Kidney epithelial cell (primary cell): Measurements from ENCODE around the gene MUSTN1. TPM values are rescaled to one million over a fixed set of nuclear protein-coding genes. Genes with fewer than 3 reads are reported as not detected.

Source experiments
- DNase-seq: peaks from one replicate; pipeline ENCODE4 v3.0.0-alpha.2; 2010; ENCODE audit warnings: low read depth
- H3K27me3 ChIP-seq: 2 replicates; pipeline ENCODE4 v1.6.0; 2011; ENCODE audit warnings: low read length; ENCODE audit not compliant: control insufficient read depth, insufficient read depth
- H3K36me3 ChIP-seq: 2 replicates; pipeline ENCODE4 v1.5.1; 2011; ENCODE audit warnings: low read length; ENCODE audit not compliant: control insufficient read depth, insufficient read depth
- H3K4me3 ChIP-seq: 2 replicates; pipeline ENCODE4 v1.5.1; 2011; ENCODE audit warnings: low read depth, mild to moderate bottlenecking, control low read depth, low read length
- total RNA-seq: library from RNA; depleted of rRNA; stranded (reverse); fragments of >200 nt; gene quantifications from 2 replicates; pipeline ENCODE4 v1.2.3, GENCODE V29; 2015
- TF ChIP-seq, protein P1 (sequence below): IDR thresholded peaks from 2 replicates; pipeline ENCODE4 v1.5.1; 2011; ENCODE audit warnings: mild to moderate bottlenecking, moderate library complexity, low read length, control low read depth, inconsistent platforms; ENCODE audit not compliant: insufficient read depth, poor library complexity, severe bottlenecking

The MUSTN1 gene
- total RNA-seq, 1 donor from 2014 or later: not detected

DNA sequence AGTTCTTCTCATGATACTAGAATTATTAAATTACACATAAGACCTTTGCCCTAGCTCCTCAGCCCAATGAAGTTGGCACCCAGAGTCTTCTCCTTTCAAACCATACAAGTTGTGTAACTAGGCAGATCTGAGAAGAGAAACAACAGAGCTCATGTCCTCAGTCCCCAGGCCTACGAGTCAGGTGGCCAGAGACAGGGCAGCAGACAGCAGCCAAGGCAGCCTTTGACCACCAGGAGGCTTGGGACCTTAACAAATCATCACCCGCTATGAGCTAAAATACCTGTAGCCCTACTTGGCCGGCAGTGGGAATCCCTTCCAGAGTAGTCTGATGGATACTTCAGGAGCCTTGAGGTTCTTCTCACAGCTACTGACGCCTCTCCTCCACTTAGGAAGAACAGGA is 44.3 kb upstream of the MUSTN1 start:
- no peaks in the 10 kb centered on the region for H3K27me3 ChIP-seq
- H3K36me3 ChIP-seq: no peaks in the 10 kb centered on the region
- DNase-seq: no peak
- TF ChIP-seq, protein P1, sequence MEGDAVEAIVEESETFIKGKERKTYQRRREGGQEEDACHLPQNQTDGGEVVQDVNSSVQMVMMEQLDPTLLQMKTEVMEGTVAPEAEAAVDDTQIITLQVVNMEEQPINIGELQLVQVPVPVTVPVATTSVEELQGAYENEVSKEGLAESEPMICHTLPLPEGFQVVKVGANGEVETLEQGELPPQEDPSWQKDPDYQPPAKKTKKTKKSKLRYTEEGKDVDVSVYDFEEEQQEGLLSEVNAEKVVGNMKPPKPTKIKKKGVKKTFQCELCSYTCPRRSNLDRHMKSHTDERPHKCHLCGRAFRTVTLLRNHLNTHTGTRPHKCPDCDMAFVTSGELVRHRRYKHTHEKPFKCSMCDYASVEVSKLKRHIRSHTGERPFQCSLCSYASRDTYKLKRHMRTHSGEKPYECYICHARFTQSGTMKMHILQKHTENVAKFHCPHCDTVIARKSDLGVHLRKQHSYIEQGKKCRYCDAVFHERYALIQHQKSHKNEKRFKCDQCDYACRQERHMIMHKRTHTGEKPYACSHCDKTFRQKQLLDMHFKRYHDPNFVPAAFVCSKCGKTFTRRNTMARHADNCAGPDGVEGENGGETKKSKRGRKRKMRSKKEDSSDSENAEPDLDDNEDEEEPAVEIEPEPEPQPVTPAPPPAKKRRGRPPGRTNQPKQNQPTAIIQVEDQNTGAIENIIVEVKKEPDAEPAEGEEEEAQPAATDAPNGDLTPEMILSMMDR: no peak
- no peak overlapping the region for H3K4me3 ChIP-seq

DNA sequence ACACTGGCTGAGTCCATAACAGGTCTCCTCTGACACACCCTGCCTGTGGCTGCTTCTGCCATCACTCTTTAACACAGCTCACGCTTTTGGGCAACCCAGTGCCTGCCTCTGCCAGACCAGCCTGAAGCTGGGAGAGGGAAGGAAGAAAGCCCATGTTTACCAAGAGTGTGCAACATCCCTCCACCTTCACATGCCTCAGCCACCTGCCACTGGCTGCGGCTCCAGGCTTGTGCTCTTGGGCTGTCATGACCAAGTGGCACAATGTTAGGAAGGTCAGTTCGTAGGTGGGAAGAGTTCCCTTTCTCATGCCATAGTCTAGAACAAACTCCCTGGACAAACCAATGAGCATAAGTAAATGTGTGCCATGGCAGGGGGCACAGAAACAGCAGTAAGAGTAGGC is 42.3 kb upstream of the MUSTN1 start:
- H3K36me3 ChIP-seq: no peaks in the 10 kb centered on the region
- TF ChIP-seq, protein P1: no peak
- DNase-seq: no peak
- no peak overlapping the region for H3K4me3 ChIP-seq
- H3K27me3 ChIP-seq: no peaks in the 10 kb centered on the region

DNA sequence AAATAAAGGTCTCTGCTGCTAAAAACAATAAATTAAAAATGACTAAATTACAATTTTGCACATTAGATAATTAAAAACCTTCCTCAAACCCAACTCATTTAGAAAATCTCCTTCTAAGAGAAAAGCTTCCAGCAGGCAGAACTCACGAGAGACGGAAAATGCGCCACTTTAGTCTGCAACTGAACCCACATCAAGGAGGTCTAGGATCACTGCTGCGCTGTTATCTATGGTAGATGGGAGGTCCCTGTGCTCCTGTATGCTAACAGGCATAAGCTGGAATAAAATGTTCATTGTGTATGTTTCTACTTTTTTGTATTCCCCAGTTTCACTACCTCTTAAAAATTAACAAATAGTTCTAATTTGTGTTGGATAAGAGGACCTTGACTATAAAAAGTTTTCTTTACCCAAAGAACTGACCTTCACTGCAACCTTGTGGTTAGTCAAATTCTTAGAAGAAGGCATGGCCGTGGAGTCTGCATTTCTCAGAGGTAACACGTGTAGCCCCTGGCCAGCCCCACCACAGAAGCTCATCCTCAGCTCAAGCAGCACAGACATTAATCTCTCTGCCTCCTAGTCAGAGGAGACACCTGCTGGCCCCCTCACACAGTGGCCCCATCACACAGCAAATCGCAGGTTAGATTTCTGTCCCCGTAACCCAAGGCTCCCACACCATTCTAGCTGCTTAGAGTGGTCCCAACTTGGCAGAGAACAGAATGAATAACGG is 40.2 kb upstream of the MUSTN1 start:
- no peak for DNase-seq
- H3K36me3 ChIP-seq: no peaks in the 10 kb centered on the region
- TF ChIP-seq, protein P1: no peak
- H3K4me3 ChIP-seq: no peak overlapping the region
- no peaks in the 10 kb centered on the region for H3K27me3 ChIP-seq

DNA sequence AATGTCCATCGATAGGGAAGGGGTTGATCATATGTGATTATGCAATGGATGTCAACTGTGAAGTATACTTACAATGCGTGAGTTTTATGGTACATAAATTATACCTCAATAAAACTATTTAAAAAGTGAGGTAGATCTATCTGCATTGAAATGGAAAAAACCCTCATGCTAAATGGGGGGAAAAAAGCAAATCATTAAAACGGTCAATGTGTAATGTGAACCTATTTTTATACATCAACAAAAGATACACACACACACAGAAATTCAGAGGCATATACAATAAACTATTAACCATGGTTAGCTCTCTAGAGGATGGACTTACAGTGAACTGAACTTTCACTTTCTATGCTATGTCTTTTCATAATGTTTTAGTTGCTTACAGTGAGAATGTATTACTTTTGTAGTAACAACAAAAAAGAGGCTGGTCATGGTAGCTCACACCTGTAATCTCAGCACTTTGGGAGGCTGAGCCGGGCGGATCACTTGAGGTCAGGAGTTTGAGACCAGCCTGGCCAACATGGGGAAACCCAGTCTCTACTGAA is 39.4 kb upstream of the MUSTN1 start:
- Histone ChIP-seq H3K36me3 (no peaks in the 10 kb centered on the region), H3K4me3 (no peak overlapping the region), H3K27me3 (no peaks in the 10 kb centered on the region)
- no peak for DNase-seq
- TF ChIP-seq, protein P1: no peak

DNA sequence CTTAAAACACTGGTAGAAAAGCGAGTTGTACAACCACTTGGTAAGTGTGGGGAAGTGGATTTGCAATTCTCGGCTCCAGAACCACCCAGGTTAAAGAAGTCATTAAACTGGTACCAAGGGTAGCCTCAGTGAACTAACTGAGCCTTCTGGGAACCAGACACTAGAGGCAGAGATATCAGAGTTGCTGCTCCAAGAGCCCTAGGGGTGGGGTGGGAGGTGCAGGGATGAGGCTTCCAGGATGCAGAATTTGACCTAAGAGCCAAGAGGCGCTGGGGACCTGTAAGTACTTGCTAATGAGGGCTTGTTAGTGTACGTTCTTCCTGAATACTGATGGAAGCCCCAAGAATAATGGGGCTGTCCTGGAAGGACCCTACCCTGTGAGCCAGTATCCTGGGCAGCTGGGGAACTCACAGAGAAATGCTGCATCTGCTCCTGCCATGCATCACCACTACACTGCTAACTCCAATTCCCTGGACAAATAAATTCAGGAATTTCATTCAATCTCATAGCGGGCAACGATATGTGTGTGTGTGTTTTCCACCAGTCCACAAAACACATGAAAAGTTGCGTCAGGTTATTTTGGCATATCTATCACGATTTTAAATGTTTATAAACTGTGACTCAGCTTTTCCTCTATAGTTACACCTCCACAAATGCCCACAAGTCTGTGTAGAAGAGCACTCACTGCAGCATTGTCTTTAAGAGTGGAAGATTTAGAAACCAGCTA is 38.8 kb upstream of the MUSTN1 start:
- TF ChIP-seq, protein P1: no peak
- Histone ChIP-seq H3K4me3 (no peak overlapping the region), H3K36me3 (no peaks in the 10 kb centered on the region), H3K27me3 (no peaks in the 10 kb centered on the region)
- DNase-seq: no peak

DNA sequence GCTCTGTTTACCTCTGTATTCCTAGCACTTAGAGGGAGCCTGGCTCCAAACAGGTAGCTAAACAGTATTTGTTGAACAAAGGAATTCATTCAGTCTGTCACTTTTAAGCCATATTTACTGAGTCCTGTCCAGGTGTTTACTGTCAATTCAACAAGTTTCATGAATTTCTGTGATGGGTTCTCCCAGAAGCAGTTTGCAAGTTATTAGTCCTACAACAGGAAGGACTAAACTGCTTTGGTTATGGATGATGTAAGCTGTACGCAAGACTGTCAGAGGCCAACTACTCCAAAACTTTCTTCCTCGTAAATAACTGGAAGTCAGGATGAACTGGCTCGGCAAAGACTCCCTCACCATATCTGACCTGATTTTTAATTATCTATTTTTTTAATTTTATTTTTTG is 37.4 kb upstream of the MUSTN1 start:
- Histone ChIP-seq H3K4me3 (no peak overlapping the region), H3K36me3 (no peaks in the 10 kb centered on the region), H3K27me3 (no peaks in the 10 kb centered on the region)
- no peak for DNase-seq
- TF ChIP-seq, protein P1: no peak
